GM12892 (cell line): ENCODE measurements around the gene ASH1L.
"Not testable (repeated sequence)": the region's sequence is repeated elsewhere in the genome, so short reads cannot be mapped to it uniquely, and the experiment has no call there.

ENCODE experiments used
- DNase-seq: peaks from one replicate; pipeline ENCODE4 v3.0.0; 2011; ENCODE audit not compliant: insufficient read length
- FAIRE-seq: peaks from 2 replicates; lab custom pipeline; 2011; peaks lifted over from hg19 to GRCh38; lab: Jason Lieb, UNC
- POLR2A ChIP-seq: IDR thresholded peaks from 2 replicates; pipeline ENCODE4 v1.6.1; 2011; ENCODE audit warnings: low read depth, low read length, control low read depth
- POLR2AphosphoS5 ChIP-seq: IDR thresholded peaks from 2 replicates; pipeline ENCODE4 v1.6.1; 2011; ENCODE audit warnings: low read depth, low read length, control low read depth
- TAF1 ChIP-seq: IDR thresholded peaks from 2 replicates; pipeline ENCODE4 v1.6.1; 2011; ENCODE audit warnings: low read depth, mild to moderate bottlenecking, control low read depth, low read length, borderline replicate concordance

The ASH1L gene

DNA sequence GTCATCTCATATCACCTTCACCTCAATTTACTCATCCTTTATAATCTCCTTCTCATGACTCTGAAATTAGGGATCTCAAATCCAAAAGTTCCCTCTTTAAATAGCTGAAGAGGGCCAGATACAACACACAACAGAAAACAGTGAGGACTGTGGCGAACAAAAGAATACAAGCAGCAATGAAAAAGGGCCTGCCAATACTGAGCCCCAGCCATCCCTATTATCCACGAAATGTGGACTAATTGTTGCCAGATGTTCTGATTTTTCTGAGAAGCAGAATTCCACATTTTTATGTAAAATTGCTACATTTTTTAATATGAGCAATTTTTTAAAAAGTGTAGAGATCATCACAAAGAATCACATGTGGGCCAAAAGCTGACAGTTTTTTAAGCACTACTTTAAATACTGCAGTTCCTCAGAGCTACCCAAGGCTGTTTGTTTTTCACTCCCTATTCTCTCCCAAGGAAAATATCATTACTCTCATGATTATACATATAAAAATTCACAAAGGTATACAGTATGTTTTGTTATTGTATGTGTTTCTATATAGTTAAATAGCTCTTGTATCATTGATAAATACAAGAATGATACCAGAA, 90.0 kb downstream of the ASH1L start:
- FAIRE-seq (no peak), DNase-seq (no peak)
- no peak for TF ChIP-seq POLR2AphosphoS5
- TF ChIP-seq POLR2A = no peak
- no peak for TF ChIP-seq TAF1

DNA sequence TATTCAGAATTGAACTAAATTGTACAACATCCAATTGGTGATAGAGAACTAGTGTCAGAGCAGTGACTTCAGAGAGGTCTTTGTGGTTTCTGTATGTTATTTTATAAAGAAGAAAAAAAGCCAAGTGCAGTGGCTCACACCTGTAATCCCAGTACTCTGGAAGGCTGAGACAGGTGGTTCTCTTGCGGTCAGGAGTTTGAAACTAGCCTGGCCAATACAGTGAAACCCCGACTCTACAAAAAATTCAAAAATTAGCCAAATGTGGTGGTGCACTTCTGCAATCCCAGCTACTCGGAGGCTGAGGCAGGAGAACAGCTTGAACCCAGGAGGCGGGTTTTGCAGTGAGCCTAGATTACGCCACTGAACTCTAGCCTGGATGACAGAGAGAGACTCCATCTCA, 90.7 kb downstream of the ASH1L start:
- no peak for TF ChIP-seq POLR2A
- no peak for TF ChIP-seq POLR2AphosphoS5
- no peak for TF ChIP-seq TAF1
- no peak for DNase-seq
- no peak for FAIRE-seq

DNA sequence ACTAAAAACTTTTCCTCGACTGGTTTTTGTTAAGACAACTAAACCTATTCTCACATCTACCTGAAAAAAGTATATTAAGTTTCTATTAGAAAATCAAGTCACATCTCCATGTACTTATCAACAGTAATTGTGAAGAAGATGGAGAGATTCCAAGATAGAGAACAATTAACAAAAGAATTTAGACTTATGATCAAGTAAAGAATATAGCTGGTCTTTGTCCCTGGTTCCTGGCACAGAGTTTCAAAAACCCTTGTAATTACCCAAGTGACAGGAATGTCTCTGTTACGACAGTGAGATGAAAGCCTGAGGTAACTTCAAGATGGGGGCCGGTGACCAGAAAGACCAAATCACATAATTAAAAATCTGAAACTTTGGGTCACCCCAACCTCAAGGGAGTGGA, 91.6 kb downstream of the ASH1L start:
- no peak for FAIRE-seq

DNA sequence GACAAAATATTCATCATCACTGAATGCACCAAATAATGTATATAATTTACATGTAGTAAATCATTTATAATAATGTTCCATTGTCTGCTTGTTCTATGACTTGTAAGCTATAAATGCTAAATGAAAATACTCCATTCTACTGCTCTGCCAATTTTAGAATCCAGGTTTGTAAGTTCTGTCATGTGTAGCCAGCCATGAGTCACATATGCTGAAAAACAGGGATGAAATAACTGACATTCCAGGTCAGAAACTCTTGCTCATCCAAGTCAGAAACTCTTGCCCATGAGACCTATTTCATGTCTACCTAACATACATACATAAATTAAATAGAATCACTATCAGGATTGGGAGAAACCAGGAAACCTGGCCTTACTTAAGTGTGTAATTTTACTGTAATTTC, 95.6 kb downstream of the ASH1L start:
- no peak for TF ChIP-seq TAF1
- no peak for TF ChIP-seq POLR2A
- no peak for TF ChIP-seq POLR2AphosphoS5
- DNase-seq = no peak
- FAIRE-seq = peak; percentile 58

More for the DNA sequence above, 91.6 kb downstream of the ASH1L start:
- TF ChIP-seq POLR2AphosphoS5 = no peak
- TF ChIP-seq POLR2A = no peak
- TF ChIP-seq TAF1 = no peak
- DNase-seq = no peak

DNA sequence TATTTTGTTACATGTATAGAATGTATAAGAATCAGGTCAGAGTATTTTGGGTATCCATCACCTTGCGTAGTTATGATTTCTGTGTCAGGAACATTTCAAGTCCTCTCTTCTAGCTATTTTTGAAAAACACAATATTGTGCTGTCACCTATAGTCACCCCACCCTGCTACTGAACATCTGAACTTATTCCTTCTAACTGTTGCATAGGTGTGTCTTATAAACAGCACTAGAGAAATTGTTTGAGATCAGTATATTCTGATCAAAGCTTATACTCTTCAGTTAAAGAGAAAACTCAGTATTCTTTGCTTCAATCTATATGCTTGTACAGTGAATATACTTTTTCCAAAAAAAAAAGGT, 96.0 kb downstream of the ASH1L start:
- no peak for FAIRE-seq
- DNase-seq = no peak

DNA sequence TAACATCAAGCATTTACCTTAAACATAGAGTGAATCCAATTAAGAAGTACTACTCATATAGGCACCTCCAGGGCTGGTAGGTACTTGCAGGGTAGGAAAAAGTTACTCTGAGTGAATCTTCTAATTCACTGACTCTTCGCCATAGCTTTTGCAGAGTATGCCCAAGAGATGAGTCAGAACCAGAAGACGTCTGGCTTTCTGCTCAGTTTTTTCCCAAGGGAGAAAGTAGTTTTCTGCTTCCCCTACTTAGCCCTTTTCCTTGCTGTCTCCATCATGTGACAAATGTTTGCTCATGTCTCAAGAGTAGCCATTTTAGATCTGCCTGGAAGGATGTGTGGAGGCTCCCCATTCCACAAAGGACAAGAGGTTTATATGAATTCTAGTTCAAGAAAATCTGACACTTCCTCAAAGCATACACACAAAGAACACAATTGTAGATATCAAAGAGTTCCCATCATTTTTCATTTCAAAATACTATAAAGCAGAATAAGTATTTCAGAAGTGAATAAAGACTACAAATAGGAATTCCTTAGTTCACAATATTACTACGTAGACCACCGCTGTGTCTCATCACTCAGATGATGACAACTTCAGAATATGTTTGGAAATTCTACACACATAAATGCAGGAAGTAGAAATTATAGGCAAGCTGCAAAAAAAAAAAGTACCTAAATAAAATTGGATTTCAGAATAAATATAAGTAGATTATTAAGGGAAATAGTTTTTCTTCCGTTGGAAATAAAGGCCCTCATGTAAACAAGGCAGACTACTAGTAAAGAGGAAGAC, 98.5 kb downstream of the ASH1L start:
- FAIRE-seq (no peak), DNase-seq (no peak)
- no peak for TF ChIP-seq POLR2A
- no peak for TF ChIP-seq TAF1
- no peak for TF ChIP-seq POLR2AphosphoS5

More for the DNA sequence above, 96.0 kb downstream of the ASH1L start:
- TF ChIP-seq TAF1 = no peak
- no peak for TF ChIP-seq POLR2A
- no peak for TF ChIP-seq POLR2AphosphoS5

DNA sequence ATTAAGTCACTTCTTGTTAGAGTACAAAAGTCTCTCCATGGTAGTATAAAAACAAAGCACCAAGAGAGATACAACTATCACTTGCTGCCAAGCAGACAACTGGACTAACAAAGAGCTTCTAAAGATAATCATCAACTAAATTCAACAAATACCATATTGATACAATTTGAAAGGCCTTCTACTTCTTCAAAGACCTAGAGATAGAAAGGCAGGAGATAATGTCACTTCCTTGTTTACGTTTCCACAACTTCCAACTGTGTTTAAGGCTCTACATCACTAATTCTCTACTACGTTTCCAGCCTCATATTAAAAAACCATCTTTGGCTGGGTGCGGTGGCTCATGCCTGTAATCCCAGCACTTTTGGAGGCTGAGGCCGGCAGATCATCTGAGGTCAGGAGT, 104.5 kb downstream of the ASH1L start:
- no peak for TF ChIP-seq POLR2AphosphoS5
- TF ChIP-seq TAF1 = no peak
- TF ChIP-seq POLR2A = no peak
- DNase-seq = no peak
- no peak for FAIRE-seq

DNA sequence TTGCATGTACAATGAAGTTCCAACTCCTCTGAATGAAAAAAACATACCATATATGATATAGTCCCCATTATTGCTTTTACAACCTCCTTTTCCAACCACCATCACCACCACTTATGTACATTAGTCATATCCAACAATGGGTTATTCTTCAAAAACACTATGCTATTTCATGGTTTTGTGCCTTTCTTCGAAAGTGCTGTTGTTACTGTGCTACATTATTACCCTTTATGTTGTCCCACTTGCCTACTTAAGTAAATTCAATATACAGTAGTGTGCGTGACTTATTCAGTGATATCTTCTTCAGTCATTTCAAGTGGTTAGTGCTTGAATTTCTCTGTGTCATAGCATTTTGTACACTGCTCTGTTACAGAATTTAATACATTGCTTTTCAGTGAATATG, 105.3 kb downstream of the ASH1L start:
- FAIRE-seq (peak; percentile 50), DNase-seq (no peak)
- TF ChIP-seq POLR2A = no peak
- TF ChIP-seq TAF1 = no peak
- TF ChIP-seq POLR2AphosphoS5 = no peak

DNA sequence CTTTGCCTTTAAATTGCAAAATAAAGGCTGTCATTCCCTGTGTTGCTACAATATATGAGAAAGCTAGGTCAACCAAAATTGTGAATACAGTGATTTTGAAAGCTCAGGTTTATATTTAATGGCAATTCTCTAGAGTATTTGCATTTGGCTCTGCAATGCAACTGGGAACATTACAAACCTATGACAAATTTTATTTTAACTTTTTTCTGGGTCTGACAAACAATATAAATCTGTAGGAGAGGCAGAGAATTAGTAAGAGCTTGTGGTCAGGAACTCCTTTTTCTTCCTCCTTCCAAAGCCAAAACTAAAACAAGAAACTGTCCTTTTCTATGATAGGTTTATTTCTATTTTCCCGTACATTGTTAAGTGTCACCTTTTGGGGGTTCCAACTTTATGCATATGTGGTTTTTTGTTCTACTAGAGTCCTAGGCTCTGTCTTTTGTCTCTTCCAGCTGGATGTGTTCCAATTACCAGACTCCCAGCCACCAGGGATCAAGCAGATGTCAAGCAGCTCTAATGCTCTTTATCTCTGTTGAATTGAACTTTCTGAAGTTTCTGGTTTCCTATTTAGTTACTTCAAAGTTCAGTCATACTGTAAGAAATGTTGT, 106.9 kb downstream of the ASH1L start:
- DNase-seq (no peak), FAIRE-seq (no peak)
- TF ChIP-seq POLR2A (no peak), POLR2AphosphoS5 (no peak), TAF1 (no peak)

DNA sequence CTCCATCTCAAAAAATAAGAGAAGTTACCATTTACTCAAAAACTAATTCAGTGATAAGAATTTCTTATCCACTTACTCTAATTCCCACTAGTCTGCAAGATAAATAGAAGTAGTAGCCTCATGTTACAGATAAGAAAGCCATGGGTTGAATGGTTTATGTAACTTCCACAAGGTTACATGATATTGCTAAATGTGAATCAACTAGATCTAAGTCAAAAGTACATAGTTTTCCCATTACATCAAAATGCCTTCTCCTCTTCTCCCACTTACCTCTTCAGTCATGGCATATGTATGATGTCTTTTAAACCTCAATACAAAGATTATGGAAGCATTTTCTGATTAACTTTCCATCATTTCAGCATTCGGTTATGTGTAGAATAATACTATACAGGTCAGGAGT, 108.5 kb downstream of the ASH1L start:
- DNase-seq = no peak
- FAIRE-seq = no peak
- no peak for TF ChIP-seq POLR2AphosphoS5
- TF ChIP-seq POLR2A = no peak
- TF ChIP-seq TAF1 = no peak

DNA sequence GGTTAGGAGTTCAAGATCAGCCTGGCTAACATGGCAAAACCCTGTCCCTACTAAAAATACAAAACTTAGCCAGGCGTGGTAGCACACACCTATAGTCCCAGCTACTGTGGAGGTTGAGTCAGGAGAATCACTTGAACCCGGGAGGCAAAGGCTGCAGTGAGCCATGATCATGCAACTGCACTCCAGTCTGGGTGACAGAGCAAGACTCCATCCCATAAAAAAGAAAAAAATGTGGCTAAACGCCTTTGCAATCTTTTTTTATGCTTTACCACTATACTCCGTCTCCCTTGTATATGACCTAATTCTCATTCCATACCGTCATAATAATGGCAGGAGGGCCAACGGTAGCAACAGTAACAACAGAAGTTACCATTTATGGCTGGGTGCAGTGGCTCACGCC, 109.5 kb downstream of the ASH1L start:
- DNase-seq = no peak
- peak; percentile 73 for FAIRE-seq
- TF ChIP-seq TAF1 (no peak), POLR2A (no peak), POLR2AphosphoS5 (no peak)

DNA sequence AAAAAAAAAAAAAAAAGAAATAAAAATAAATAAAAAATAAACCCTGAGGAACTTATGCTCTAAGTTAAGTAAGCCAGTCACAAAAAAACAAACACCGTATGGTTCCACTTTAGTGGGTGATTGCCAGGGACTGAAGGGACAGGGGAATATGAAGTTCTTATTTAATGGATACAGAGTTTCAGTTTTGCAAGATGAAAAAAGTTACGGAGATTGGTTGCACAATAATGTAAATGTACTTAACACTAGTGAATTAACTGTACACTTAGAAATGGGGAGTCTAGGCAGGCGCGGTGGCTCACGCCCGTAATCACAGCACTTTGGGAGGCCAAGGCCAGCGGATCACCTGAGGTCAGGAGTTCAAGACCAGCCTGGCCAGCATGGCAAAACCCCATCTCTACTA, 111.4 kb downstream of the ASH1L start:
- TF ChIP-seq TAF1 (no peak), POLR2A (no peak), POLR2AphosphoS5 (no peak)
- DNase-seq (no peak), FAIRE-seq (no peak)

DNA sequence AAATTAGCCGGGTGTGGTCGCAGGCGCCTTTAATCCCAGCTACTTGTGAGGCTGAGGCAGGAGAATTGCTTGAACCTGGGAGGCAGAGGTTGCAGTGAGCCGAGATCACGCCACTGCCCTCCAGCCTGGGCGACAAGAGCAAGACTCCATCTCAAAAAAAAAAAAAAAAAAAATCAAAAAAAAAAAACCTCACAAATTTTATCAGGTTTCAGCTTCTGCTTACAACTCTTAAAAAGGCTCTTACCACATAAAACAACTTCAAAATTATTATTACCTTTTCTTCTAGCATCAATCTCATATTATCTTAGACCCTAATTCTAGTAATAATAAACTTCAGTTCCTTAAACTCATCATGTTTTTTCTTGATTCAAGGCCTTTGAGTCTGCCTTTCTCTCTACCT, 120.2 kb downstream of the ASH1L start:
- FAIRE-seq = not testable (repeated sequence)

More for the DNA sequence above, 120.2 kb downstream of the ASH1L start:
- not testable (repeated sequence) for DNase-seq
